Esophagus squamous epithelium (tissue), 5 donors: ENCODE results near the gene DPYSL5. TPM values are rescaled to one million over a fixed set of nuclear protein-coding genes. Genes with fewer than 3 reads are reported as not detected.
"Not testable (repeated sequence)": the region's sequence is repeated elsewhere in the genome, so short reads cannot be mapped to it uniquely, and the experiment has no call there.

Experiments used
- DNase-seq: peaks from one replicate; lab custom pipeline; 2025; lab: John Stamatoyannopoulos, UW
- H3K27ac ChIP-seq, 4 donors: fragments of 200-600 bp; sonication (generic); one replicate each; pipeline ENCODE4 v1.5.1; 2016 to 2019; ENCODE audit warnings: mild to moderate bottlenecking in 1 of 4
- H3K27me3 ChIP-seq, 4 donors: fragments of 200-600 bp; sonication (generic); 1 replicate in 3 of 4; 2 replicates in 1 of 4; pipeline versions ENCODE4 v1.5.1 to v1.6.0; 2017 to 2021; ENCODE audit warnings: antibody characterized with exemption in 1 of 4
- H3K36me3 ChIP-seq, 3 donors: fragments of 200-600 bp; sonication (generic); one replicate each; pipeline ENCODE4 v1.5.1; 2016 to 2019
- H3K4me1 ChIP-seq, 3 donors: fragments of 200-600 bp; sonication (generic); one replicate each; pipeline ENCODE4 v1.5.1; 2017 to 2019
- H3K4me3 ChIP-seq, 4 donors: fragments of 200-600 bp; sonication (generic); 1 replicate in 3 of 4; 2 replicates in 1 of 4; pipeline ENCODE4 v1.5.1; 2016 to 2019; ENCODE audit warnings: mild to moderate bottlenecking in 2 of 4, moderate library complexity in 1 of 4
- H3K9me3 ChIP-seq, 3 donors: fragments of 200-600 bp; sonication (generic); one replicate each; pipeline ENCODE4 v1.5.1; 2016 to 2019
- POLR2A ChIP-seq, 4 donors: fragments of 450-650 bp; IDR thresholded peaks; one replicate each; pipeline ENCODE4 v1.6.1; 2017; ENCODE audit warnings: antibody characterized with exemption in 4 of 4, mild to moderate bottlenecking in 4 of 4, moderate library complexity in 3 of 4
- WGBS, 2 donors: methylation state at CpG; one replicate each; pipeline ENCODE4 v1.1.5; 2018; 5-methylcytosine and 5-hydroxymethylcytosine counted together
- intact Hi-C: fragments of 100-400 bp; cut with DNase I; formaldehyde crosslinking; loops from one replicate; pipeline ENCODE4 v1.15.0; 2022
- total RNA-seq, 4 donors: library from RNA; depleted of rRNA; stranded (reverse); fragments of >200 nt; gene quantifications; one replicate each; pipeline ENCODE4 v1.1.0, GENCODE V29; 2016
- TF ChIP-seq, protein P1 (sequence below), 6 experiments: fragments of 450-650 bp in 4 of 6; fragments of 200-600 bp in 2 of 6; sonication (generic) in 2 of 6; IDR thresholded peaks; one replicate each; pipeline ENCODE4 v1.5.1; 2016 to 2019; ENCODE audit warnings: antibody characterized with exemption in 6 of 6, mild to moderate bottlenecking in 4 of 6, moderate library complexity in 4 of 6
- donor health status: DM: yes; HTN: yes; CAD: no.

The DPYSL5 gene
- total RNA-seq, 4 donors from 2014 or later = not detected

DNA sequence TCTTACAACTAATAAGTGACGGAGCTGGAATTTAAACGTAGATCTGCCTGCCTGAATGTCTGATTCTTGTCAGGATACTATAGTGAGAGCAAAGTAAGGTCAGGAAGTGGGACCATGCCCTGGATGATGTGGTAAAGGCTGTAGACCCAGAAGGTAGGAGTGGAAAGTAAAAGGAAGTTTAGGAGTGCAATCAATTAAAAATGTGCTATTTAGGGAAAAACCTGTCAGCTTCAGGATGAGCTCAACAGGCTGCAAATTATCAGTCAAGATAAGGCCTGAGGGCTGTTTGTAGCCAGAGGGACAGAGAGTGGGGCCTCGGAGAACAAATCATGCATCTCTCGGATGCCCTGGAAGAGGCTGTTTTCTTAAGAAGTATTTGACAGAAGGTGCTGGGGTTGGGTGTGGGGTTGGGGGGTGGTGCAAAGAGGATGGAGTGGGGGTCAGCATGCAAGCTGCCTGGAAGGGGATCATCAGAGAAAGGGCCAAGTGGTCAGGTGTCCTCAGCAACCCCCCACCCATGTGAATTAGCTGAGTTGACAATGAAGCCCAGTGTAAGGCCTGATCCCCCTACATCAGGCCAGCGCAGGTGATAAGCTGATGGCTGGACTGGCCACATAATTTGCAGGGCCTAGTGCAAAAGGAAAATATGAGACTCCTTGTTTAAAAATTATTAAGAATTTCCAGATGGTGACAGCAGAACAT lies 69.4 kb downstream of the DPYSL5 start:
- no peak for DNase-seq
- H3K27ac ChIP-seq = no peak overlapping the region
- H3K4me1 ChIP-seq = no peaks in the 10 kb centered on the region
- intact Hi-C loops = no loop called here
- H3K4me3 ChIP-seq = no peak overlapping the region
- peaks cover 0 to 72% (median 4%) of the 10 kb centered on the region in 4 donors for H3K27me3 ChIP-seq
- no peaks in the 10 kb centered on the region for H3K36me3 ChIP-seq
- H3K9me3 ChIP-seq = no peaks in the 10 kb centered on the region
- TF ChIP-seq, protein P1, sequence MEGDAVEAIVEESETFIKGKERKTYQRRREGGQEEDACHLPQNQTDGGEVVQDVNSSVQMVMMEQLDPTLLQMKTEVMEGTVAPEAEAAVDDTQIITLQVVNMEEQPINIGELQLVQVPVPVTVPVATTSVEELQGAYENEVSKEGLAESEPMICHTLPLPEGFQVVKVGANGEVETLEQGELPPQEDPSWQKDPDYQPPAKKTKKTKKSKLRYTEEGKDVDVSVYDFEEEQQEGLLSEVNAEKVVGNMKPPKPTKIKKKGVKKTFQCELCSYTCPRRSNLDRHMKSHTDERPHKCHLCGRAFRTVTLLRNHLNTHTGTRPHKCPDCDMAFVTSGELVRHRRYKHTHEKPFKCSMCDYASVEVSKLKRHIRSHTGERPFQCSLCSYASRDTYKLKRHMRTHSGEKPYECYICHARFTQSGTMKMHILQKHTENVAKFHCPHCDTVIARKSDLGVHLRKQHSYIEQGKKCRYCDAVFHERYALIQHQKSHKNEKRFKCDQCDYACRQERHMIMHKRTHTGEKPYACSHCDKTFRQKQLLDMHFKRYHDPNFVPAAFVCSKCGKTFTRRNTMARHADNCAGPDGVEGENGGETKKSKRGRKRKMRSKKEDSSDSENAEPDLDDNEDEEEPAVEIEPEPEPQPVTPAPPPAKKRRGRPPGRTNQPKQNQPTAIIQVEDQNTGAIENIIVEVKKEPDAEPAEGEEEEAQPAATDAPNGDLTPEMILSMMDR (IDR thresholded peaks at IDR 0.05) = no peak
- TF ChIP-seq POLR2A (IDR thresholded peaks at IDR 0.05) = no peak
- WGBS, 2 donors = 72 to 79% methylated on average over 5 of the region's 5 CpGs

DNA sequence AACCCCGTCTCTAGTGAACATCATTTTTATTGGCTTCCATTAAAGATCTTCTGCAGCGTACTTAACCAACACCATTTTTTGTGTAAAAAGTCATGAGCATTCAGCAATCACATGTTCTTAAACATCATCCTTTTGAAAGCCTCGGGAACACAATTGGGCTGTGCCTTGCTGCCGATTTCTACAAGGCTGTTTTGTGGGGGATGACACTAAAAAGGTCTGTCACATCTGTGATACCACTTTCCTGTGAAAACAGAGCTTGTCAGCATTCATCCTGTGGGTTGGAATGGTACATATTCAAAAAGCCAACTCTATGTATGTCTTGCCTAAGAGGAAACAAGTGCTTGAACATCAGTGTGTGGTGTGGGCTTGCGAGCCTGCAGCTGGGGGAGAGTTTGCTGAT lies 73.4 kb downstream of the DPYSL5 start:
- Histone ChIP-seq H3K4me3 (no peak overlapping the region), H3K27ac (no peak overlapping the region), H3K4me1 (peaks cover 0 to 6% (median 0%) of the 10 kb centered on the region in 3 donors), H3K27me3 (peaks cover 0 to 57% (median 0%) of the 10 kb centered on the region in 4 donors), H3K9me3 (no peaks in the 10 kb centered on the region), H3K36me3 (no peaks in the 10 kb centered on the region)
- DNase-seq = no peak
- no peak for TF ChIP-seq POLR2A (IDR thresholded peaks at IDR 0.05)
- TF ChIP-seq, protein P1 (IDR thresholded peaks at IDR 0.05) = no peak
- 80% methylated on average over 5 of the region's 5 CpGs for WGBS, 2 donors
- intact Hi-C loops = no loop called here

DNA sequence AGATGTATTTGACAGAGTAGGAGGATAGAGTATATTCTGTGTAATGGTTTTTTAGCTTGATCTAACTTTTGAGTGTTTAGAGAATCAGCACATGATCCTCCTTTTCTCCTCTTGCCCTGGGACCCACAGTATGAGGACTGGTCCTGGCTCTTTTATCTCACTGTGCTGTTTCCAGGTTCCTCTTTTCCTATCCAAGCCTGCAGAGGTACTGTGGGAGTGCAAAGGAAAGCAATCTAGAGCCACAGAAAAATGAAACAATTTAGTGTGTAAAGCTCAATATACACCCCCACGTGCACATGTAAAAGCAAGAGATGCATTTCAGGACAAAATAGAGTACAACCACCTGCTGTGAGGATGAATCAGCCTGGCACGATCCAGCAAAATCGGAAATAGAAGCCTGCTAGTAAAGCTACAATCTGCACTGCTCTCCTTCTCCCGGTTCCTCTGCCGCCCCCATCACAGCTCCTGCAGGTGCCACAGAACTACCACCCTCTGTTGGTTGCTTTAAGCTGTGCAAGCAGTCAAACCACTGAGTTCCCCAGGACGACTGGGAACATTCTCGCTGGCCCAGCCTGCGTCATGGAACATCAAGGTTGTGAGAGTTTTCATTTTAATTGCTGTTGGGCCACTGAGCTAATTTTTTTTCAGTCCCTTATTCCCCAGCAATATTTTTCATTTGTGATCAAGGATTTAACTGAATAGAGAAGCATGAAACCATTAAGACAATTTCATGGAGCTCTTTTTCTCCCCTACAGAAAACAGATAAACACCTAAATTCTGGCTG lies 74.7 kb downstream of the DPYSL5 start:
- Histone ChIP-seq H3K9me3 (no peaks in the 10 kb centered on the region), H3K4me3 (no peak overlapping the region), H3K36me3 (no peaks in the 10 kb centered on the region), H3K4me1 (peaks cover 0 to 6% (median 0%) of the 10 kb centered on the region in 3 donors), H3K27ac (no peak overlapping the region), H3K27me3 (peaks cover 0 to 44% (median 0%) of the 10 kb centered on the region in 4 donors)
- WGBS, 2 donors = 9 to 11% methylated on average over 8 of the region's 8 CpGs
- TF ChIP-seq, protein P1 (IDR thresholded peaks at IDR 0.05) = peak in 5 of 6 experiments; percentile 24 to 46 (median 32)
- no peak for TF ChIP-seq POLR2A (IDR thresholded peaks at IDR 0.05)
- DNase-seq = no peak
- intact Hi-C loops = no loop called here

DNA sequence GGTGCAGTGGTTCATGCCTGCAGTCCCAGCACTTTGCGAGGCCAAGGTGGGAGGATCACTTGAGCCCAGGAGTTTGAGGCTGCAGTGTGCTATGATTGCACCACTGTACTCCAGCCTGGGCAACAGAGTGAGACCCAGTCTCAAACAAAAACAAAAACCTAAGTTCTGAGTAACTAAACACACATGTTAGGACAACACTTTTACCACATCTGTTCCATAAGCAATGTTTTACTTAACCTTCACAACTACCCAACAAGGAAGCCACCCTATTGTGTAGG lies 75.2 kb downstream of the DPYSL5 start:
- peaks cover 0 to 45% (median 0%) of the 10 kb centered on the region in 4 donors for H3K27me3 ChIP-seq
- WGBS, 2 donors = 80 to 100% methylated on average over 1 of the region's 1 CpG
- H3K9me3 ChIP-seq, H3K36me3 ChIP-seq, H3K27ac ChIP-seq, intact Hi-C loops, H3K4me3 ChIP-seq, H3K4me1 ChIP-seq, DNase-seq: not testable (repeated sequence)

DNA sequence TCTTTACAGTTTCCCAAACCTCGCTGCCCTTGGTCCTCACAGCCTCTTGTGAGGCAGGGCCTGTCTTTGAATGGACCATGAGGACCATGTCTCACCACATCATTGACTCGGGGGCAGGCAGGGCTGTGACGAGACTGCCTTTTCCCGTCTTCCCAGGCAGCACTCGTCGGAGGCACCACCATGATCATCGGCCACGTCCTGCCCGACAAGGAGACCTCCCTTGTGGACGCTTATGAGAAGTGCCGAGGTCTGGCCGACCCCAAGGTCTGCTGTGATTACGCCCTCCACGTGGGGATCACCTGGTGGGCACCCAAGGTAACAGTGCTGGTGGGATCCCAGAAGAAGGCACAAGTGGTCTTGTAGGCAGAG lies 76.8 kb downstream of the DPYSL5 start:
- 86 to 90% methylated on average over 2 to 4 of the region's 14 CpGs for WGBS, 2 donors
- no peak for TF ChIP-seq POLR2A (IDR thresholded peaks at IDR 0.05)
- TF ChIP-seq, protein P1 (IDR thresholded peaks at IDR 0.05) = no peak
- Histone ChIP-seq H3K27ac (no peak overlapping the region), H3K4me3 (no peak overlapping the region), H3K27me3 (peaks cover 0 to 52% (median 0%) of the 10 kb centered on the region in 4 donors), H3K4me1 (peaks cover 0 to 6% (median 0%) of the 10 kb centered on the region in 3 donors), H3K9me3 (no peaks in the 10 kb centered on the region), H3K36me3 (no peaks in the 10 kb centered on the region)
- DNase-seq = no peak
- intact Hi-C loops = no loop called here
